ENCODE results near the gene C10orf90. TPM values are rescaled to one million over a fixed set of nuclear protein-coding genes. Genes with fewer than 3 reads are reported as not detected.

Gene C10orf90
- total RNA-seq, 1 experiment from 2014 or later, result not detected

DNA sequence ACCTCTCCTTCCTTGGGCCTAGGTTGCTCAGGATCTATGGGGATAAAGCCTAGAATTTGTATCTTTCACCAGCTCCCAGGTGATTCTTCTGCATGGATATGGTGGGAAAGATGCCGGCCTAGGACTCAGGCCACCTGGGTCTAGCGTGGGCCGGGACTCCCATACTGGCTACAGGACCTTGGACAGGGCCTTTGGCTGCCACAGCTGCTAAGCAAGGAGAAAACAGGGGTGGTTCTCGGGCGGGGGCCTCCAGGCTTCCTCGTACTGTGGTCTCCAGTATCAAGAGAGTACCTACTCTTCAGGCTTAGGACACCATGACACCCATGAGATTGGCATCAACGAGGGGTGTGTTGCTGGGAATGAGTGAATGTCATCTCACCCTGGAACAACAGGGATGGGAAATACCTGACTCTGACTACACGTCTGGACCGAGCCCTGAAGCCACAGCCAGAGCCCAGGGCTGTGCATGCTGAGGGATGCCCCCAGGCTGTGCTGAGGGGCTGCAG is 161.9 kb downstream of the C10orf90 start:
- no peak for DNase-seq

More for the DNA sequence above, 161.9 kb downstream of the C10orf90 start:
- Histone ChIP-seq H3K79me1 (ENCODE audit: insufficient read depth, low read depth, low read length, poor library complexity, severe bottlenecking) (no peaks in the 10 kb centered on the region), H2BK12ac (ENCODE audit: insufficient read length, low read depth, low read length) (no peak overlapping the region), H3K56ac (ENCODE audit: insufficient read length, low read depth, low read length) (no peak overlapping the region), H2AFZ (ENCODE audit: low read length) (no peak overlapping the region), H3K18ac (ENCODE audit: insufficient read length, low read depth, low read length) (no peak overlapping the region), H3K4me2 (ENCODE audit: insufficient read depth, insufficient read length, low read length) (no peak overlapping the region), H3K4ac (ENCODE audit: low read depth, low read length) (no peak overlapping the region), H2BK5ac (ENCODE audit: insufficient read length, low read length) (no peak overlapping the region), H2BK15ac (ENCODE audit: low read depth, low read length) (no peak overlapping the region), H3K79me2 (ENCODE audit: insufficient read depth, low read length) (no peaks in the 10 kb centered on the region), H4K8ac (replicated peaks; ENCODE audit: insufficient read length, low read depth, low read length) (no peak overlapping the region), H2AK5ac (ENCODE audit: insufficient read length, low read length) (no peak overlapping the region), H3K27me3 (ENCODE audit: insufficient read depth, low read length) (no peaks in the 10 kb centered on the region), H4K91ac (ENCODE audit: insufficient read length, low read depth, low read length) (no peak overlapping the region), H4K5ac (ENCODE audit: insufficient read length, low read depth, low read length) (no peak overlapping the region), H3K27ac (ENCODE audit: insufficient read length, low read depth, low read length) (no peak overlapping the region), H3K14ac (ENCODE audit: insufficient read depth, low read length) (no peak overlapping the region; the same call in 1 of the 2 replicates), H3T11ph (ENCODE audit: low read length) (no peak overlapping the region), H2BK20ac (ENCODE audit: low read depth, low read length, poor library complexity, severe bottlenecking) (no peak overlapping the region), H4K20me1 (ENCODE audit: control insufficient read depth, insufficient read depth, insufficient read length) (no peaks in the 10 kb centered on the region), H3K4me1 (ENCODE audit: insufficient read depth, low read length) (no peaks in the 10 kb centered on the region), H3K23me2 (ENCODE audit: insufficient read length, low read depth, low read length, poor library complexity, severe bottlenecking) (no peaks in the 10 kb centered on the region), H3K9ac (ENCODE audit: extremely low read depth, insufficient read length, low read length) (no peak overlapping the region), H2BK120ac (ENCODE audit: low read depth, low read length, poor library complexity, severe bottlenecking) (no peak overlapping the region), H3K9me3 (ENCODE audit: control insufficient read depth, low read depth, low read length) (no peaks in the 10 kb centered on the region), H3K23ac (ENCODE audit: insufficient read length, low read depth, low read length) (no peak overlapping the region)
- no peaks in the 10 kb centered on the region; the same call in none of the 2 replicates for H3K27me3 Mint-ChIP-seq (ENCODE audit: low read depth)
- no peaks in the 10 kb centered on the region; a peak in 1 of 5 replicates for H3K9me3 Mint-ChIP-seq
- H3K4me3 Mint-ChIP-seq, result no peak overlapping the region
- peaks cover 2 to 8% of the 10 kb centered on the region in 2 experiments; a peak in 3 of 4 replicates for H3K4me1 Mint-ChIP-seq
- H3K27ac Mint-ChIP-seq, result no peak overlapping the region
- H3K36me3 Mint-ChIP-seq (ENCODE audit: insufficient read depth in 1 of 3, low read depth in 3 of 3), result no peaks in the 10 kb centered on the region
- WGBS (ENCODE audit: extremely low coverage, insufficient read length, low lambda C conversion rate), result no CpG with 5 or more reads among the region's 9 CpGs
- TF ChIP-seq, protein P1, sequence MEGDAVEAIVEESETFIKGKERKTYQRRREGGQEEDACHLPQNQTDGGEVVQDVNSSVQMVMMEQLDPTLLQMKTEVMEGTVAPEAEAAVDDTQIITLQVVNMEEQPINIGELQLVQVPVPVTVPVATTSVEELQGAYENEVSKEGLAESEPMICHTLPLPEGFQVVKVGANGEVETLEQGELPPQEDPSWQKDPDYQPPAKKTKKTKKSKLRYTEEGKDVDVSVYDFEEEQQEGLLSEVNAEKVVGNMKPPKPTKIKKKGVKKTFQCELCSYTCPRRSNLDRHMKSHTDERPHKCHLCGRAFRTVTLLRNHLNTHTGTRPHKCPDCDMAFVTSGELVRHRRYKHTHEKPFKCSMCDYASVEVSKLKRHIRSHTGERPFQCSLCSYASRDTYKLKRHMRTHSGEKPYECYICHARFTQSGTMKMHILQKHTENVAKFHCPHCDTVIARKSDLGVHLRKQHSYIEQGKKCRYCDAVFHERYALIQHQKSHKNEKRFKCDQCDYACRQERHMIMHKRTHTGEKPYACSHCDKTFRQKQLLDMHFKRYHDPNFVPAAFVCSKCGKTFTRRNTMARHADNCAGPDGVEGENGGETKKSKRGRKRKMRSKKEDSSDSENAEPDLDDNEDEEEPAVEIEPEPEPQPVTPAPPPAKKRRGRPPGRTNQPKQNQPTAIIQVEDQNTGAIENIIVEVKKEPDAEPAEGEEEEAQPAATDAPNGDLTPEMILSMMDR (conservative IDR thresholded peaks at IDR 0.05), result no peak

Data from H9 (cell line).